Mammary epithelial cell (primary cell): Measurements from ENCODE around the gene IQGAP3.

Experiments
- CTCF ChIP-seq, 2 donors: IDR thresholded peaks in 1 of 2; conservative IDR thresholded peaks in 1 of 2; 2 replicates each; pipeline ENCODE4 v1.5.1; 2011 to 2012; ENCODE audit warnings: inconsistent platforms in 2 of 2, low read length in 2 of 2, mild to moderate bottlenecking in 2 of 2, control low read depth in 1 of 2, low read depth in 1 of 2; ENCODE audit not compliant: insufficient read depth in 1 of 2; ENCODE audit errors: extremely low read depth in 1 of 2
- EZH2 ChIP-seq: IDR thresholded peaks from 2 replicates; pipeline ENCODE4 v1.6.1; 2012; ENCODE audit warnings: low read length, inconsistent platforms, borderline replicate concordance

- no peak for TF ChIP-seq EZH2
- no peak for TF ChIP-seq CTCF (conservative IDR thresholded peaks at IDR 0.05 in 1 of 2, IDR thresholded peaks at IDR 0.05 in 1 of 2; ENCODE audit: extremely low read depth in 1 of 2, insufficient read depth in 1 of 2, low read depth in 1 of 2, low read length in 2 of 2)
These were observed 78.0 kb downstream of the IQGAP3 start for GRCh38 chr1:156494309-156494895.
